Tibial nerve (tissue), 4 donors: Measurements from ENCODE around the gene PRKAG2. TPM values are rescaled to one million over a fixed set of nuclear protein-coding genes. Genes with fewer than 3 reads are reported as not detected.

Experiments
- DNase-seq, 2 donors: peaks; one replicate each; pipeline ENCODE4 v3.0.0-alpha.2; 2019; ENCODE audit warnings: low spot score in 2 of 2
- H3K27ac ChIP-seq, 4 donors: fragments of 200-600 bp; sonication (generic) in 3 of 4; one replicate each; pipeline ENCODE4 v1.5.1; 2017 to 2019; ENCODE audit warnings: mild to moderate bottlenecking in 1 of 4
- H3K27me3 ChIP-seq, 2 donors: fragments of 200-600 bp; sonication (generic) in 1 of 2; one replicate each; pipeline versions ENCODE4 v1.5.1 to v1.6.0; 2017 to 2019
- H3K36me3 ChIP-seq, 3 donors: fragments of 200-600 bp; sonication (generic); one replicate each; pipeline ENCODE4 v1.5.1; 2018 to 2019
- H3K4me1 ChIP-seq, 4 donors: fragments of 200-600 bp; sonication (generic) in 3 of 4; one replicate each; pipeline ENCODE4 v1.5.1; 2017 to 2019
- H3K4me3 ChIP-seq, 4 donors: fragments of 200-600 bp; sonication (generic) in 3 of 4; one replicate each; pipeline ENCODE4 v1.5.1; 2017 to 2019; ENCODE audit warnings: mild to moderate bottlenecking in 1 of 4, moderate library complexity in 1 of 4
- H3K9me3 ChIP-seq, 4 donors: fragments of 200-600 bp; sonication (generic) in 3 of 4; one replicate each; pipeline ENCODE4 v1.5.1; 2017 to 2019
- EP300 ChIP-seq, 2 donors: sonication (generic); formaldehyde crosslinking; IDR thresholded peaks; one replicate each; pipeline ENCODE4 v1.6.1; 2017; ENCODE audit warnings: antibody characterized with exemption in 2 of 2, mild to moderate bottlenecking in 1 of 2
- POLR2A ChIP-seq, 2 donors: fragments of 450-650 bp; IDR thresholded peaks; one replicate each; pipeline ENCODE4 v1.6.1; 2017; ENCODE audit warnings: antibody characterized with exemption in 2 of 2, mild to moderate bottlenecking in 2 of 2, moderate library complexity in 2 of 2
- WGBS, 2 donors: methylation state at CpG; one replicate each; pipeline ENCODE4 v1.1.5; 2018; 5-methylcytosine and 5-hydroxymethylcytosine counted together
- total RNA-seq, 4 donors: library from RNA; depleted of rRNA; stranded (reverse); fragments of >200 nt; gene quantifications; one replicate each; pipeline ENCODE4 v1.1.0, GENCODE V29; 2016
- TF ChIP-seq, protein P1 (sequence below), 5 experiments: fragments of 200-600 bp in 3 of 5; fragments of 450-650 bp in 2 of 5; sonication (generic) in 3 of 5; IDR thresholded peaks; one replicate each; pipeline ENCODE4 v1.5.1; 2016 to 2019; ENCODE audit warnings: antibody characterized with exemption in 5 of 5, mild to moderate bottlenecking in 3 of 5, moderate library complexity in 2 of 5

The PRKAG2 gene
- total RNA-seq, 4 donors from 2014 or later = 24.5 to 82.6 (median 38.3) TPM

GRCh38 chr7:151565541-151565940, 311.4 kb downstream of the PRKAG2 start:
- no peaks in the 10 kb centered on the region for H3K4me1 ChIP-seq
- DNase-seq = no peak
- peaks cover 0 to 58% (median 3%) of the 10 kb centered on the region in 3 donors for H3K36me3 ChIP-seq
- no peak overlapping the region for H3K4me3 ChIP-seq
- H3K9me3 ChIP-seq = no peaks in the 10 kb centered on the region
- TF ChIP-seq, protein P1, sequence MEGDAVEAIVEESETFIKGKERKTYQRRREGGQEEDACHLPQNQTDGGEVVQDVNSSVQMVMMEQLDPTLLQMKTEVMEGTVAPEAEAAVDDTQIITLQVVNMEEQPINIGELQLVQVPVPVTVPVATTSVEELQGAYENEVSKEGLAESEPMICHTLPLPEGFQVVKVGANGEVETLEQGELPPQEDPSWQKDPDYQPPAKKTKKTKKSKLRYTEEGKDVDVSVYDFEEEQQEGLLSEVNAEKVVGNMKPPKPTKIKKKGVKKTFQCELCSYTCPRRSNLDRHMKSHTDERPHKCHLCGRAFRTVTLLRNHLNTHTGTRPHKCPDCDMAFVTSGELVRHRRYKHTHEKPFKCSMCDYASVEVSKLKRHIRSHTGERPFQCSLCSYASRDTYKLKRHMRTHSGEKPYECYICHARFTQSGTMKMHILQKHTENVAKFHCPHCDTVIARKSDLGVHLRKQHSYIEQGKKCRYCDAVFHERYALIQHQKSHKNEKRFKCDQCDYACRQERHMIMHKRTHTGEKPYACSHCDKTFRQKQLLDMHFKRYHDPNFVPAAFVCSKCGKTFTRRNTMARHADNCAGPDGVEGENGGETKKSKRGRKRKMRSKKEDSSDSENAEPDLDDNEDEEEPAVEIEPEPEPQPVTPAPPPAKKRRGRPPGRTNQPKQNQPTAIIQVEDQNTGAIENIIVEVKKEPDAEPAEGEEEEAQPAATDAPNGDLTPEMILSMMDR (IDR thresholded peaks at IDR 0.05) = no peak
- TF ChIP-seq POLR2A (IDR thresholded peaks at IDR 0.05) (no peak), EP300 (IDR thresholded peaks at IDR 0.05) (no peak)
- no peak overlapping the region for H3K27ac ChIP-seq
- 87 to 89% methylated on average over 9 of the region's 9 CpGs for WGBS, 2 donors
- no peaks in the 10 kb centered on the region for H3K27me3 ChIP-seq

GRCh38 chr7:151560243-151560642, 316.7 kb downstream of the PRKAG2 start:
- 90 to 92% methylated on average over 9 of the region's 9 CpGs for WGBS, 2 donors
- H3K9me3 ChIP-seq = no peaks in the 10 kb centered on the region
- no peak for DNase-seq
- no peak overlapping the region for H3K4me3 ChIP-seq
- no peak overlapping the region for H3K27ac ChIP-seq
- H3K36me3 ChIP-seq = peaks cover 0 to 77% (median 7%) of the 10 kb centered on the region in 3 donors
- H3K27me3 ChIP-seq = no peaks in the 10 kb centered on the region
- H3K4me1 ChIP-seq = no peaks in the 10 kb centered on the region
- TF ChIP-seq EP300 (IDR thresholded peaks at IDR 0.05) (no peak), POLR2A (IDR thresholded peaks at IDR 0.05) (no peak)
- TF ChIP-seq, protein P1 (IDR thresholded peaks at IDR 0.05) = no peak

- TF ChIP-seq EP300 (IDR thresholded peaks at IDR 0.05) = no peak
- TF ChIP-seq, protein P1 (IDR thresholded peaks at IDR 0.05) = no peak
- no peak for TF ChIP-seq POLR2A (IDR thresholded peaks at IDR 0.05)
- Histone ChIP-seq H3K27me3 (no peaks in the 10 kb centered on the region), H3K36me3 (peaks cover 0 to 76% (median 7%) of the 10 kb centered on the region in 3 donors), H3K9me3 (no peaks in the 10 kb centered on the region), H3K4me3 (no peak overlapping the region), H3K4me1 (no peaks in the 10 kb centered on the region), H3K27ac (no peak overlapping the region)
- WGBS, 2 donors = 68 to 76% methylated on average over 5 of the region's 5 CpGs
- DNase-seq = no peak
Measured at GRCh38 chr7:151559557-151560183, 317.2 kb downstream of the PRKAG2 start.

DNA sequence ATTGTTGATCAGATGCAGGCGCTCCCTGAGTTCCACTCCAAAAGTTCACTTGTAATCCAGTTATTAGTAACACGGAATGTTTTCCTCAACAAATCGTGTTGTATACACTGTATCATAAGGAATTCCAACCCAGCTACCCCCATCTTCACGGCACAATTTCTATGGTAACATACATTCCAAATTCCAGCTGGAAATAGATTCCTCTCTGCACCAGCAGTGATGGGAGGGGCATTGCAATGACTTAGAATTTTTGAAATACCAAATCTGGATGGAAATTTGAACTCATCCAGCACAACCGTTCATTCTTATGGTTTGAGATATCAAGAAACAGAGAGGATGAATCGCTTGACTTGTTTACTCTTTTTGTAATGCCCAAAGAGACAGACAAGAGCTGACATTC, 318.3 kb downstream of the PRKAG2 start:
- peaks cover 0 to 65% (median 7%) of the 10 kb centered on the region in 3 donors for H3K36me3 ChIP-seq
- H3K9me3 ChIP-seq = no peaks in the 10 kb centered on the region
- 49 to 52% methylated on average over 6 of the region's 6 CpGs for WGBS, 2 donors
- no peaks in the 10 kb centered on the region for H3K27me3 ChIP-seq
- DNase-seq = no peak
- TF ChIP-seq POLR2A (IDR thresholded peaks at IDR 0.05) (no peak), EP300 (IDR thresholded peaks at IDR 0.05) (no peak)
- TF ChIP-seq, protein P1 (IDR thresholded peaks at IDR 0.05) = no peak
- H3K4me1 ChIP-seq = no peaks in the 10 kb centered on the region
- H3K4me3 ChIP-seq = no peak overlapping the region
- peak overlapping the region in 2 of 4 donors; percentile 18 to 54 for H3K27ac ChIP-seq

DNA sequence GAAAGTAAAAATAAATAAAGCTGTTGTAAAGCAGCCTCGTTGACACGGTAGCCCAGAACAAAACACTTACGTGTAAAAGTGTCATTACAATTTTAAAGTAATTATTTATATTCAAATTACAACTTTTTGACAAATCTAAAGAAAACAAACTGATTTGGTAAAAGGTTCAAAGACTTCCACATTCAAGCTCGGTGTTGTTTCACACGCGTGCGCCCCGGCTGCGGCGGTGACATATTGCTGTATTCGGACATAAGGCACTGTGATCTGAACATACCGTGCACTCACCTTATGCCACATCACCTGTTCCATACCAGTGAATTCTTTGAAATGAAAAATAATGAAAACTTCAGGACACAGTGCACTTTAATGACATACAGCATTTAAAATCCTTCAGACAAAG, 320.3 kb downstream of the PRKAG2 start:
- TF ChIP-seq POLR2A (IDR thresholded peaks at IDR 0.05) (no peak), EP300 (IDR thresholded peaks at IDR 0.05) (no peak)
- TF ChIP-seq, protein P1 (IDR thresholded peaks at IDR 0.05) = no peak
- peaks cover 0 to 45% (median 7%) of the 10 kb centered on the region in 3 donors for H3K36me3 ChIP-seq
- no peaks in the 10 kb centered on the region for H3K9me3 ChIP-seq
- H3K27me3 ChIP-seq = no peaks in the 10 kb centered on the region
- no peaks in the 10 kb centered on the region for H3K4me1 ChIP-seq
- H3K27ac ChIP-seq = no peak overlapping the region
- DNase-seq = no peak
- no peak overlapping the region for H3K4me3 ChIP-seq
- WGBS, 2 donors = 94% methylated on average over 12 of the region's 12 CpGs
